ENCODE measurements around the gene SEZ6L2. TPM values are rescaled to one million over a fixed set of nuclear protein-coding genes. Genes with fewer than 3 reads are reported as not detected.
"Not testable (repeated sequence)": the region's sequence is repeated elsewhere in the genome, so short reads cannot be mapped to it uniquely, and the experiment has no call there.

Gene SEZ6L2
- total RNA-seq, 1 donor from 2014 or later, result 9.8 TPM

DNA sequence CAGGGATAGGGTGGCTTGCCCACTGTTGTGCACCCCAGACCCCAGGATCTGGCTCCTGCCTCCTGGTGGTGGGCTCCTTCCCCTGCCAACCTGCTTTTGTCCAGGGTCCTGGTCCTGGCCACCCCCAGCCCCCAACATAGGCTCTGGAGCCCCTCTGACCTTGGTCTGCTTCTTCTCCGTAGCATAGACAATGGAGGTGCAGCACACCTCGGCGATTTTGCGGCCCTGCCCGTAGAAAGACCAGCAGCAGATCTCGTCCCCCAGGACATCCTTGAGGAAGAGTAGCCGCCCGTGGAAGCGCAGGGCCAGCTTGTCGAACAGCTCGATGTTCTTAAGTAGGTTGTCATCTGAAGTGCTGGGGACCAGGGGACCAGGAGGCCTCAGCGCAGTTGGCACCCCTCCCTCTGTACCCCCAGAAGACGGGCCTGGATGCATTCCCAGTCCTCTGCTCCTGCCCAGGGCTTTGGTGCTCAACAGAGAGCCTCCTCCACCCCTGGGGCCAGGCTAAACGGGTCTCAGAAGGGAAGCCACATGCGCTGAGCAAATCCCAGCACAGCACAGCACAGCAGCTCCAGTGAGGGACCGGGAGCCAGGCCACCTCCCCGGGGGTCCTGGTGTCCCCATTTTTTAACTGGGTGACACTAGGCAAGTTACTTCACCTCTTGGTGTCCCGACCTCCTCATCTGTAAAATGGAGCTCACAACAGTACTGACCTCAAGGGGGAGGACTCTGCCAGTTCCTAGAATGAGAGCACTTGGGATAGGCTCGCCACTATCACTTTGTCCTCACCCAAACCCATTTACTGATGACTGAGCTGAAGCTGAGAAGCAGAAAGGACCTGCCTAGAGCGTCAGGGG is 11.7 kb upstream of the SEZ6L2 start:
- no peak for DNase-seq (ENCODE audit: extremely low read depth, low read depth, low spot score)

DNA sequence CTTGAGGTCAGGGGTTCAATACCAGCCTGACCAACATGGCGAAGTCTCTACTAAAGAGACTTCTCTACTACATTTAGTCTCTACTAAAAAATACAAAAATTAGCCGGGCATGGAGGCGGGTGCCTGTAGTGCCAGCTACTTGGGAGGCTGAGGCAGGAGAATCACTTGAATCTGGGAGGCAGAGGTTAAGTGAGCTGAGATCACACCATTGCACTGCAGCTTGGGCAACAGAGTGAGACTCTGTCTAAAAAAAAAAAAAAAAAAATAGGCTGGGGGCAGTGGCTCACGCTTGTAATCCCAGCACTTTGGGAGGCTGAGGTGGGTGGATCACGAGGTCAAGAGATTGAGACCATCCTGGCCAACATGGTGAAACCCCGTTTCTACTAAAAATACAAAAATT is 10.5 kb upstream of the SEZ6L2 start:
- not testable (repeated sequence) for DNase-seq (ENCODE audit: extremely low read depth, low read depth, low spot score)

DNA sequence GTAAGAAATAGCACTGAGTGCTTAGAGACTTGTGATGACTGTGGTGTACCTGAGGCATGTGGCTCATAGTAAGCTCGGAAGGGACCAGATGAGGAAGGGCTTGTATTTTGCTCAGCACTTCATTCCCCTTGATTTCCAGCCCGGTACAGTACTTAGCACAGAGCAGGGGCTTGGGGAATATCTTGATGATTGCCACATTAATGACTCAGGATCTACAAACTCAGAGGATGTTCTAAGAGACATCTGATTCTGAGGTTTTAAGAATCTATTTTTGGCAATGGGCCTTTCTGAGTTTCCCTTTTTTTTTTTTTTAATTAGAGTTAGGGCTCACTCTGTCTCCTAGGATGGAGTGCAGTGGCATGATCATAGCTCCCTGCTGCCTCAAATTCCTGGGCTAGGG is 10.0 kb upstream of the SEZ6L2 start:
- DNase-seq (ENCODE audit: extremely low read depth, low read depth, low spot score), result no peak

DNA sequence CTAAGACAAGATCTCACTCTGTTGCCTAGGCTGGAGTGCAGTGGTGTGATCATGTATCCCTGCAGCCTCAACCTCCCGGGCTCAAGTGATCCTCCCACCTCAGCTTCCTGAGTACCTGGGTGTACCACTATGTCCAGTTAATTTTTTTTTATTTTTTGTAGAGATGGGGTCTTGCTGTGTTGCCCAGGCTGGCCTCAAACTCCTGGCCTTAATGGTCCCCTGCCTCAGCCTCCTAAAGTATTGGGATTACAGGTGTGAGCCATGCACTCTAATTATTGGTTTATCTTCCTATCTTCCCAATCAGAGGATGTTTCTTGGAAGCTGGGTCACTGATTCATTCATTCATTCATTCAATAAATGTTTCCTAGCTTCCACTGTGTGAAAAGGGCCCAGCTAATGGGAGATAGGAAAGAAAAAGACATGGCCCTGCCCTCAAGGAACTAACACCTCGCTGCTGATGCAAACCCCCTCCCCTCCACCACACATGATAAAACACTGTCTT is 9.4 kb upstream of the SEZ6L2 start:
- no peak for DNase-seq (ENCODE audit: extremely low read depth, low read depth, low spot score)

DNA sequence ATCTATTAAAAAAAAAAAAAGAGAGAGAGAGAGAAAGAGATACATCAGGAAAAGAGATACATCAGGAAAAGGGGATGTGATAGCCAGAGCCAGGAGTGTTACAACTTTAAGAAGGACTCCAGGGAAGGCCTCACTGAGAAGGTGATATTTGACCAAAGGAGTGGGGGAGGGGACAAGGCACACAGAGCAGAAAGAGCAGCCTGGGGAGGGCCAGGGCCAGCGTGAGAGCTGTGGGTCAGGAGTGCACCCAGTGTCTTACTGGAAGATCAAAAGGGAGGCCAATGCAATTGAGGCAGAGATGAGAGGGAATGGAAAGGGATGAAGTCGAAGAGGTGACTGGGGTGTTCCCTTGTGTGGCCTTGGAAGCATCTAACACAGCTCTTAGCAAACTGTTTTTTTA is 8.6 kb upstream of the SEZ6L2 start:
- no peak for DNase-seq (ENCODE audit: extremely low read depth, low read depth, low spot score)

DNA sequence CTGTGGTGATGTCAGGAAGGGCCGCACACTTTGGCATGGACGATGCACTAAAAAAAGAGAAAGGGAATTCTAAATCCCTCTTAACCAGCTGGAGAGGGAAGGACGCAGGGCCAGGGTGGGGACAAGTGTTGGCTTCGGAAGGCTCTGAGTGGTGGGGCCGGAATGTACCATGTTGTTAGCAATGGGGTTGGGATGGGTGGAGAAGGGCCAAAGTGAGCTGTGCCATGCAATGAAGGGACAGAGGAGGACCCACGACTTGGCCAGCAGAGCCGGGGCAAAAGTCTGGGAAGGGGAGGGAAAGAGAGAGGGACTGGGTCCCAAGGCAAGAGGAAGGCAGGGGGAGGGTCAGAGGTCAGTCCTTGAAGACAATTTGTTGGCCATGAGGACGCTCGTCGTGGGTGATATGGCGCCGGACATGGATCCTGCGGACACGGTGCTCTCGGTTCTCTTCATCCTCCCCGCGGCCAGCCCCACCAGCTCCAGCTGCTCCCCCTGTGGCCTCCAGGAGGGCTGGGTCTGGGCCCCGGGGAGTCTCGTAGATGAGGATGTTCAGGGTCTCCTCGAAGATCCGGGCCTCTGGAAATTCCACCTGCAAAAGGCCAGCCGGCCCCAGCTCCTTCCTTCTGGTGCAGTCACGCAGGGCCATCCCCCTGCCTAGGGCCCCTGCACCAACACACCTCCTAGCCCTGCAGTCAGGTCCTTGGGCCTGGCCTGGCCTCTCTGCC is 7.3 kb upstream of the SEZ6L2 start:
- no peak for DNase-seq (ENCODE audit: extremely low read depth, low read depth, low spot score)

DNA sequence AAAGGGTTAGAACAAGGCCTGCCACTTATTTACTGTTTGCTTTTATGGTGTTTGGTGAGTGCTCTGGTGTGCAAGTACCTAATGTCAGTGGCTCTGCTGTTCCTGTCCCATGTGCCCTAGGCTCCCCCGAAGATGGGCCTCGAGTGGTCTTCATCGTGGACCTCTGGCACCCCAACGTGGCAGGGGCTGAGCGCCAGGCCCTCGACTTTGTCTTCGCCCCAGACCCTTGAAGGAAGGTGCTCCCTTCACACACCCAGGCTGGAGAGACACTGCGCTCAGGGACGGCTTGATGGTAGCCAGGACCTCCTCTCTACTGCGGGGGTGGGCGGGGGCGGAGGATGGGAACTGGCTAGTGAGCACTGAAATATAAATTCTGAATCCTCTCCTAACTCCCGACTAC is 6.3 kb upstream of the SEZ6L2 start:
- DNase-seq (ENCODE audit: extremely low read depth, low read depth, low spot score), result no peak

DNA sequence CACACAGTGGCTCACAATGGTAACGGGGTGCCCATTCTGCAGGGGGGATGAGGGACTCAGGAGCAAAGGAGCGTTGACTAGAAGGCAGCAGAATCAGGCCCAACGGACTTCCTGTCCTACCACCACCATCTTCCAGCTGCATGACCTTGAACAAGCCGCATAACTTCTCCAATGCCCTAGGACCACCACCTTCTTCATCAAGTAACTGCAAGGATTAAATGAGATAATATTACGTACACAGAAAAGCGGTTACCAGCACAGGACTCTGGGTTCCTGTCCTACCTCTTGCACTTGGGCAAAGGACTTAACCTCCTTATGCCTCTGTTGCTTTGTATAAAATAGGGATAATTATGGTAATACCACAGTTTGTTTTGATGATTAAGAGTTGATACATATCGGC is 5.6 kb upstream of the SEZ6L2 start:
- no peak for DNase-seq (ENCODE audit: extremely low read depth, low read depth, low spot score)

DNA sequence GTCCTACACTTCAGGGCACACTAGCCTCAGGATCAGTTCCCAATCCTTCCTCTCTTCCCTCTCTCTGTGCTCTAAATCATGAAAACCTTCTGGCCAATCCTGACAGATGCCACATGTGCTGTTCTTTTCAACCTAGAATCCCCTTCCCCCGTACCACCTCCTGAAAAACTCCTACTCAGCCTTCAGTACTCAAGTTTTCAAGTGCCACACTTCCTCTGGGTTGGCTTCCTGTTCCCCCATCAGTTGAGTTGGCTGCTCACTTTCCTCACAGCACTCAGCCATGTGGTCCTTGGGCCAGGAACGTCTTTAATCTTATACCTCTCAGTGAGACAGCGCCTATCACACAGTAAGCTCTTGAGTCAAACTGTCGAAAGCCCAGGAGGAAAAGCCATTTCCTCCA is 4.2 kb upstream of the SEZ6L2 start:
- no peak for DNase-seq (ENCODE audit: extremely low read depth, low read depth, low spot score)

DNA sequence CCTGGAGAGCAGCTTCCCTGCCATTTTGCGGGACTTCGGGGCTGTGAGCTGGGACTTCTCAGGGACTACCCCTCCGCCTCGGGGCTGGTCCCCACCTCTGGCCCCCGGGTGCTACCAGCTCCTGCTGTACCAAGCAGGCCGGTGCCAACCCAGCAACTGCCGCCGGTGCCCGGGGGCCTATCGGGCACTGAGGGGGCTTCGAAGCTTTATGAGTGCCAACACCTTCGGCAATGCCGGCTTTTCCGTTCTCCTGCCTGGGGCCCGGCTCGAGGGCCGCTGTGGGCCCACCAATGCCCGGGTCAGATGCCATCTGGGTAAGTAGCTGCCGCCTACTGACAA is 2.2 kb upstream of the SEZ6L2 start:
- no peak for DNase-seq (ENCODE audit: extremely low read depth, low read depth, low spot score)

DNA sequence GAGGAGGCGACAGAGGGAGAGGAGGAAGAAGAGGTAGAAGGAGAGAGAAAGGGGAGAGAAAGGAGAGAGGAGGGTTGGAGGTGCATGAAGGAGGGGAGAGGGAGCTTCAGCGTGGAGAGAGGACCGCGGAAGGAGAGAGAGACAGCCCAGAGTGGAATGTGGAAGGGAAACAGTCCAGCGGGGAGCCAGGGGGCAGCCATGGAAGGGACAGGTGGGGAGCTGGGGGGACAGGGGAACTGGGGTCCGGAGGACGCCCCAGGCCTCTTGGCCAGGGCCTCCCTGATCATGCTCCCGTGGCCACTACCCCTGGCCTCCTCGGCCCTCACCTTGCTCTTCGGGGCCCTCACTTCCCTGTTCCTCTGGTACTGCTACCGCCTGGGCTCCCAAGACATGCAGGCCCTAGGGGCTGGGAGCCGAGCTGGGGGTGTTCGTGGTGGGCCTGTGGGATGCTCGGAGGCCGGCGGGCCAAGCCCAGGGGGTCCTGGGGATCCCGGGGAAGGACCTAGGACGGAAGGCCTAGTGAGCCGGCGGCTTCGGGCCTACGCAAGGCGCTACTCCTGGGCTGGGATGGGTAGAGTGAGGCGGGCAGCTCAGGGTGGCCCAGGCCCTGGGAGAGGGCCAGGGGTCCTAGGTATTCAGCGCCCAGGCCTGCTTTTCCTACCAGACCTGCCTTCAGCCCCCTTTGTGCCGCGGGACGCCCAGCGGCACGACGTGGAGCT is 1.7 kb upstream of the SEZ6L2 start:
- DNase-seq (ENCODE audit: extremely low read depth, low read depth, low spot score), result no peak

DNA sequence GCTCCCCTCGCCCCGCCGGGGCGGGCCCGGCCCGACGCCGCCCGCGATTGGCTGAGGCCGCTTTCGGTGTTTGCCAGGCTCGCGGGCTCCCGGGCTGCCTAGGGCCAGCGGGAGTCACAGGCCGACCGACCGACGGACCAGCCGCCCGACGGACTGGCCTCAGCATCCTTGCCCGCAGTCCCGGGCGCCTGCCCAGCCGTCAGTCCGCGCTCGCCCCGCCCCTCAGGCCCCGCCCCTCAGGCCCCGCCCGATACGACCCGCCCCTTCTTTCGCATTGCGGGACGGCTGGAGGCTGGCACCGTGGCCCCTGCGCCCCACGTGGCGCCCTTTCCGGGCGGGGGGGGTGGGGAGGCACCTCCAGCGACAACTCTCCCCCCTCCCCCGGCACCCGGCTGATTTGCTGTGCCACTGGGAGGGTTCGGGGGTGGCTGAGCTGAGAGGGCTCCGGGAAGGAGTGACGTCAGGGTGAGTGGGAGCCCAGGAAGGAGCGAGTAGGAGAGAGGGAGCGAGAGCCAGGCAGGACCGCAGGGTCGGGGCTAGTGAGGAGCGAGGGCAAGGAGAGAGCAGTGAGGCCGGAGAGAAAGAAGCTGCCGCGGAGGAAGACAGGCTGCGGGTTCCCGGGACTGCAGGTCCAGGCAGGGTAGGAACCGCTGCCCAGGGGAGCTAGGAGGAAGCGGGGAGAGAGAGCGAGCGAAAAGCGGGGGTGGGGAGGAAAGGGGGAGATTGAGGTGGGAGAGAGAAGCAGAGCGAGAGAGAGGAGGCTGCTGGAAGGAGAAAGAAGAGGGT is 945 bp upstream of the SEZ6L2 start, which contains the start of gene ASPHD1:
ASPHD1 (plus strand) TSS at position 387 of the 786 bp plus-strand sequence. CDS start 484 bp downstream, outside the sequence.
- no peak for DNase-seq (ENCODE audit: extremely low read depth, low read depth, low spot score)

DNA sequence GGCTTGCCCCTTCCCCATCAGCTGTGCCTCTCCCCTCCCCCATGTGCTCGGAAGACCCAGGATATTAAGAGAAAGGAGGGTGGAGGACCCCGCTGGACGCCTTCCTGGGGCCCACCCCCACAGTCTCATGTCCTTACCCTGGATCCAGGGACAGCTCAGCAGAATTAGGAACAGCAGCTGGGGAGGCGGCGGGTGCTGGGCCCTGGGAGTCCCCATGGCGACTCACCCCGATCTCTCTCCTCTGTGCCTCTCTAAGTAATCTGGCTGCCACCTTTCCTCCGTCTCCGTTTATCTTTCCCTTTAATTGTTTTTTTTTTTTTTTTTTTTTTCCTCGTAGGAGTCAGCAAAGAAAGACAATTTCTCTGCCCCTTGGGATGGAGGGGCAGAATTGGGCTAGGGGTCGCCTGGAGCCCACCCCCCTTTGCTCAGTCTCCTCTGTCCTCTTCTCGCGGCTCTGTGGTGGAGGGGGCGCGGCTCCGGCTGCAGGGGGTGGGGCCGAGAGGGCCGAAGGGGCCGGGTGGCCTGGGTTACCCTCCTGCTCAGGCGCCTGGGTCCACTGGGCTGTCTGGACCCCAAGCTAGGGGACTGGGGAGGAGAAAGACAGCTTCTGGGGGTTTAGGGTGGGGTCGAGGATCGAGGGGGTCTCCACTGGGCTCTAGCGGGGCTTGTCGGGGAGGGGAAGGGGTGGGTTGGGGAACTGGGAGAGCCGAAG is 390 bp downstream of the SEZ6L2 start:
- DNase-seq (ENCODE audit: extremely low read depth, low read depth, low spot score), result no peak

DNA sequence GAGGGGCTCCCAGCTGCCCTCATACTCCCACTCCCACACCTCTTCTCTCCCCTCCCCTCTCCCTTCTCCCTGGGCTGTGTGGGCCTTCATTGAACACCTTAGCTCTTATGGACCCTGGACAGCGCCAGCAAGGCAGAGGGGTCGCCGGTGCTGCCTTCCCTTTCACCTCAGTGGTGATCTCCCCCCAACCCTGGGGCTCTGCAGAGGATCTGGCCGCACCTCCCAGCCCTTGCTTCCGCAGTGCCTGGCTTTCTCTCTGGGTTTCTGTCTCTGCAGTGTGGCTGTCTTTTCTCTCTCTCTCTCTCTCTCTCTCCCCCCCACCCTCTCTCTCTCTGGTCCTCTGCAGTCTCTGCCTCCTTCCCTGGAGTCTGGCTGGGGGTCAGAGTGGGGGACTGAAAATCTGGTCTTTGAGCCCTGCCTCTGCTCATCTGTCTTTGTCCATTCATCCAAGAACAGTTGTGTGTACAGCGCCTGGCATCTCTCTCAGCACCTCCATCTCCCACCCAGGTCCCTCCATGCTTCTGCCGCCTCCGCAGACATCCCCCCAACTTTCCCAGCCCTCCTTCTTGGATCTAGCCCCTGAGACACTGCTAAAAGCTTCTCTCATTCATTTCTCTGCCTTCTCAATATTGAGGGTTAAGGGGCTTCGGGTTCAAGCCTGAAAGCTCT is 1.1 kb downstream of the SEZ6L2 start:
- DNase-seq (ENCODE audit: extremely low read depth, low read depth, low spot score), result no peak

DNA sequence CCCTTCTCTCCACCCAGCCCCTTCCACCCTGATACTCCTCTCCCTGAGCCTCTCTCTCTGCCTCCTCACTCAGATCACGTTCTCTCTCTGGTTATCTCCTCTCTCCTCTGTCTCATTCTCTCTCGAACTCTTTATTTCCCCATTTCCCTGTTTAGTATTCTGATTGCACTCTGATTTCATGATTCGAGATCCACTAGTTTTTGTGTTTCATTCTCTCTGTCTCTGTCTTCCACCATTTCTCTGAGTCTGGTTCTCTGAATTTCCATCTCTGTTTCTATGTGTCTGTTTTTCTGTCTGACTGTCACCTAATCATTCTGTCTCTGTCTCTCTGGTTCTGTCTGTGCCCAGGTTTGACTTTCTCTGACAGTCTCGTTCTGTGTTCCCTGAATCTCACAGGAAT is 2.0 kb downstream of the SEZ6L2 start:
- DNase-seq (ENCODE audit: extremely low read depth, low read depth, low spot score), result no peak

DNA sequence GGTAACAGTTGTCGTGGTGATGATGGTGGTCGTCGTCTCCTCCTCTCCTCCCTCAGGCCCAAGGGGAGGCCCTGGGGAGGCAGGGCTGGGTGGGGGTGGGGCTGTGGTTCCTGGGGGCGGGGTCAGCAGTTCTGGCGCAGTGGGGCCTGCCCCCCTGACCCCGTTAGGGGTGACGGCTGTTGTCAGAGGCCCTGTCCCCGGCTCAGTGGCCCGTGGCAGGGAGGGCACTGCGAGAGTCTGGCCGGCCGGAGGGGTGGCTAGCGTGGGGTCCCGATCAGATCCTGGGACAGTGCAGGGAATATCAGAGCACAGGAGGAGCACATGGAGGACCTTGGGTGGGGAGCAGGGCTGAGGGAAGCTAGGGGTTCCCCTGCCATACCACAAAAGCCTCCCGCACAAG is 2.5 kb downstream of the SEZ6L2 start:
- DNase-seq (ENCODE audit: extremely low read depth, low read depth, low spot score), result no peak

DNA sequence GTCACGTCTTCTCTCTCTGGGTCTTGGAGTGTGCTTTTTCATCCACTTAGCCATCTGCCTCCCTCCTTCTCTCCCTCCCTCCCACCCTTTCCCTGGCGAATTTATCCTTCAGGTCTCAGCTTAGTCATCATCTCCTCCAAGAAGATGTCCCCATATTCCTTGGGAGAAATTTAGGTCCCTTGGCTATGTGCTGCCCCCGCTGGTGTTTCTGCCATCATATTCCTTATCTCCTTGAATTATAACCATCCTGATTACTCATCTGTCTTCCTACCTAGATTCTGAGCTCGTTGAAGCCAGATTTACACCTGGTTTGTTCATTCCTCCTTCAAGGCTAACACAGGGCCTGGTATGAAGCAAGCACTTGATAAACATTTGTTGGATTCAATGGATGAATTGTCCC is 5.0 kb downstream of the SEZ6L2 start:
- DNase-seq (ENCODE audit: extremely low read depth, low read depth, low spot score), result no peak

DNA sequence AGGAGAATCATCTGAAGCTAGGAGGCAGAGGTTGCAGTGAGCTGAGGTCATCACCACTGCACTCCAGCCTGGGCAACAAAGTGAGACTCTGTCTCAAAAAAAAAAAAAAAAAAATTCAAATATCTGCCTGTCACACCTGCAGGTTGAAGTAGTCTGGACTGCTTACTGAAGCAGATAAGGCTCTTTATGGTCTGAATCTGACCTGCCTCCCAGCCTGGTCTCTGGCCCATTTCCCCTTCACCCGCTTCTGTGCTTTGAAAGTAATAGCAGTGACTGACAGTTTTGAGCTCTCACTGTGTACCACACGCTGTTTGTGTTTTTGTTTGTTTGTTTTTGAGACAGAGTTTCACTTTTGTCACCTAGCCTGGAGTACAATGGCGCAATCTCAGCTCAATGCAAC is 5.8 kb downstream of the SEZ6L2 start:
- DNase-seq (ENCODE audit: extremely low read depth, low read depth, low spot score), result no peak

DNA sequence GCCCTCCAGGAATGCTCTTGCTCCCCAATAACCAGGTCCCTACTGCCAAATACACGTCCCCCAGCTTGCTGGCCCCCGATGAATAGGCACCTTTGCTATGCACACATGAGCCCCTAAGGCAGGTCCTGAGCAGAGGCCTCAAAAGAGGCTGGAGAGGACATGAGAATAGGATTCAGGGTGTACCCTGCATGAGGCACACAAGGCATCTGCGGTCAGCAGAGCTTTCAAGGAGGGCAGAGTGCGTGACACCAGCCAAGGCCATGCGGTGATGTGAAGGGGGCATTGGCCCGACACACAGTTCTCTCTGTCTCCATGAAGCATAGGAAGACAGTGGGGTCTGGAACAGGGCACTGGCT is 6.9 kb downstream of the SEZ6L2 start:
- DNase-seq (ENCODE audit: extremely low read depth, low read depth, low spot score), result no peak

Measured in glomerular endothelial cell (primary cell).